ENCODE results near the gene DOK6. TPM values are rescaled to one million over a fixed set of nuclear protein-coding genes. Genes with fewer than 3 reads are reported as not detected.

Gene DOK6
- total and polyA plus RNA-seq, 9 of the 15 experiments (the other 6 are each of a cell fraction or from before 2014, with no cell fraction given): not detected

GRCh38 chr18:69518989-69519388 lies 118.3 kb downstream of the DOK6 start:
- FAIRE-seq: no peak
- no TSS peak for BruUV-seq (replicated peaks)
- no peaks in the 10 kb centered on the region for H3K4me1 ChIP-seq (replicated peaks in 1 of 2; ENCODE audit: control insufficient read depth in 2 of 2, insufficient read depth in 2 of 2, low read length in 2 of 2)

GRCh38 chr18:69523582-69523981 lies 122.9 kb downstream of the DOK6 start:
- no peaks in the 10 kb centered on the region for H4K20me1 ChIP-seq (replicated peaks; ENCODE audit: control insufficient read depth, insufficient read depth, low read length)
- H3K79me2 ChIP-seq (ENCODE audit: control insufficient read depth, insufficient read depth, low read length): no peaks in the 10 kb centered on the region
- no peak overlapping the region for H3K4me2 ChIP-seq (ENCODE audit: insufficient read depth, low read length)
- no peaks in the 10 kb centered on the region for H3K9me1 ChIP-seq (ENCODE audit: control insufficient read depth, insufficient read depth, low read length)
- no peak overlapping the region for H3K27ac ChIP-seq (ENCODE audit: extremely low read depth, low read depth, low read length)
- H2AFZ ChIP-seq (ENCODE audit: low read depth, low read length): no peak overlapping the region
- intact Hi-C loops (cut with micrococcal nuclease) (no loop called here), in situ Hi-C loops (cut with MboI) (no loop called here)
- no peak for DNase-seq (ENCODE audit: extremely low read depth in 1 of 4, low spot score in 3 of 4)
- no peaks in the 10 kb centered on the region; the same call in 1 of the 2 replicates for H3K9me3 ChIP-seq (replicated peaks; ENCODE audit: control insufficient read depth, insufficient read depth, low read depth, low read length)
- ATAC-seq: no peak
- H3K36me3 ChIP-seq (ENCODE audit: control insufficient read depth, insufficient read depth, low read length): no peaks in the 10 kb centered on the region
- ChIA-PET CTCF (ENCODE audit: low intra/inter-chr PET ratio) (no interaction called here), POLR2A (no interaction called here)
- H3K4me1 ChIP-seq (replicated peaks in 1 of 2; ENCODE audit: control insufficient read depth in 2 of 2, insufficient read depth in 2 of 2, low read length in 2 of 2): no peaks in the 10 kb centered on the region
- FAIRE-seq: no peak
- peak; percentile 31; the same call in 1 of the 2 replicates for TF ChIP-seq C11orf30 (IDR thresholded peaks at IDR 0.05; ENCODE audit: low read depth)
- peak; percentile 55; the same call in 1 of the 2 replicates for TF ChIP-seq MAFG (tag; conservative IDR thresholded peaks at IDR 0.05)
- TF ChIP-seq ZNF316 (IDR thresholded peaks at IDR 0.05): peak; percentile 32; the same call in 1 of the 2 replicates
- TF ChIP-seq ETS1 (conservative IDR thresholded peaks at IDR 0.05; ENCODE audit: control insufficient read depth, low read depth, low read length): no peak
- H3K9ac ChIP-seq (ENCODE audit: insufficient read depth in 1 of 2, low read depth in 2 of 2, low read length in 2 of 2): no peak overlapping the region
- H3K27me3 ChIP-seq (ENCODE audit: control insufficient read depth in 2 of 2, insufficient read depth in 2 of 2, low read length in 2 of 2): no peaks in the 10 kb centered on the region
- no peak overlapping the region for H3K4me3 ChIP-seq
- WGBS (ENCODE audit: insufficient coverage, low coverage, missing lambda C conversion rate): 0% methylated on average over 3 of the region's 3 CpGs
- BruUV-seq (replicated peaks): no TSS peak

More at GRCh38 chr18:69518989-69519388, 118.3 kb downstream of the DOK6 start:
- in situ Hi-C loops (cut with MboI): no loop called here
- Histone ChIP-seq H3K9me3 (replicated peaks; ENCODE audit: control insufficient read depth, insufficient read depth, low read depth, low read length) (no peaks in the 10 kb centered on the region), H3K79me2 (ENCODE audit: control insufficient read depth, insufficient read depth, low read length) (no peaks in the 10 kb centered on the region), H3K4me3 (no peak overlapping the region), H3K27ac (ENCODE audit: extremely low read depth, low read depth, low read length) (no peak overlapping the region), H3K4me2 (ENCODE audit: insufficient read depth, low read length) (no peak overlapping the region), H2AFZ (ENCODE audit: low read depth, low read length) (no peak overlapping the region), H3K9me1 (ENCODE audit: control insufficient read depth, insufficient read depth, low read length) (no peaks in the 10 kb centered on the region), H3K9ac (ENCODE audit: insufficient read depth in 1 of 2, low read depth in 2 of 2, low read length in 2 of 2) (no peak overlapping the region), H3K36me3 (ENCODE audit: control insufficient read depth, insufficient read depth, low read length) (no peaks in the 10 kb centered on the region), H3K27me3 (ENCODE audit: control insufficient read depth in 2 of 2, insufficient read depth in 2 of 2, low read length in 2 of 2) (no peaks in the 10 kb centered on the region), H4K20me1 (replicated peaks; ENCODE audit: control insufficient read depth, insufficient read depth, low read length) (no peaks in the 10 kb centered on the region)
- ATAC-seq: no peak
- WGBS (ENCODE audit: insufficient coverage, low coverage, missing lambda C conversion rate): 14% methylated on average over 1 of the region's 1 CpG
- POLR2A ChIA-PET: no interaction called here
- CTCF ChIA-PET (ENCODE audit: low intra/inter-chr PET ratio): no interaction called here
- no peak for TF ChIP-seq POLR2B (IDR thresholded peaks at IDR 0.05; ENCODE audit: low read depth, partially characterized antibody)
- no peak for TF ChIP-seq RNF2 (IDR thresholded peaks at IDR 0.05)
- no peak for TF ChIP-seq SMARCA5 (IDR thresholded peaks at IDR 0.05)
- no peak for TF ChIP-seq ZZZ3 (IDR thresholded peaks at IDR 0.05)
- no peak for TF ChIP-seq ZNF316 (IDR thresholded peaks at IDR 0.05)
- no peak for TF ChIP-seq U2AF2 (optimal IDR thresholded peaks at IDR 0.05; ENCODE audit: low read depth, low read length)
- intact Hi-C loops (cut with micrococcal nuclease): no loop called here
- DNase-seq (ENCODE audit: extremely low read depth in 1 of 4, low spot score in 3 of 4): no peak
